DND-41 (cell line): Measurements from ENCODE around the gene CCBE1.

Source experiments
- ATAC-seq: fragments of 200-7000 bp; cut with Tn5 transposase; 3 replicates; pipeline ENCODE4 v1.9.1; 2021; ENCODE audit warnings: low read depth; ENCODE audit not compliant: insufficient read depth
- DNase-seq: peaks from one replicate; pipeline ENCODE4 v3.0.0-alpha.2; 2020
- H2AFZ ChIP-seq: 2 replicates; pipeline ENCODE4 v1.6.0; 2012; ENCODE audit warnings: low read depth, low read length
- H3K27ac ChIP-seq: 2 replicates; pipeline ENCODE4 v1.5.1; 2012; ENCODE audit warnings: low read length, inconsistent platforms
- H3K27me3 ChIP-seq: fragments of 200-600 bp; sonication (generic); 2 replicates; pipeline ENCODE4 v1.6.0; 2012; ENCODE audit warnings: low read length, mild to moderate bottlenecking, inconsistent platforms; ENCODE audit not compliant: insufficient read depth, poor library complexity
- H3K36me3 ChIP-seq: 2 replicates; pipeline ENCODE4 v1.5.1; 2012; ENCODE audit warnings: low read length, inconsistent platforms; ENCODE audit not compliant: insufficient read depth
- H3K4me1 ChIP-seq: 2 replicates; pipeline ENCODE4 v1.5.1; 2012; ENCODE audit warnings: mild to moderate bottlenecking, low read length; ENCODE audit not compliant: insufficient read depth
- H3K4me2 ChIP-seq: 2 replicates; pipeline ENCODE4 v1.6.0; 2012; ENCODE audit warnings: mild to moderate bottlenecking, moderate library complexity, low read length, inconsistent platforms; ENCODE audit not compliant: insufficient read depth
- H3K4me3 ChIP-seq, 2 experiments: fragments of 200-600 bp in 1 of 2; shearing (Covaris generic) in 1 of 2; 2 replicates each; pipeline ENCODE4 v1.5.1; 2012 to 2016; ENCODE audit warnings: inconsistent platforms in 2 of 2, low read length in 2 of 2, mild to moderate bottlenecking in 2 of 2, low read depth in 1 of 2, moderate library complexity in 1 of 2
- H3K79me2 ChIP-seq: 2 replicates; pipeline ENCODE4 v1.6.0; 2012; ENCODE audit warnings: low read length, inconsistent platforms; ENCODE audit not compliant: insufficient read depth
- H3K9ac ChIP-seq: 2 replicates; pipeline ENCODE4 v1.6.0; 2012; ENCODE audit warnings: low read depth, mild to moderate bottlenecking, inconsistent platforms, low read length, moderate library complexity
- H3K9me3 ChIP-seq: 2 replicates; pipeline ENCODE4 v1.5.1; 2012; ENCODE audit warnings: low read length, moderate library complexity, mild to moderate bottlenecking, inconsistent platforms; ENCODE audit not compliant: insufficient read depth, severe bottlenecking
- H4K20me1 ChIP-seq: 2 replicates; pipeline ENCODE4 v1.6.0; 2012; ENCODE audit warnings: low read length; ENCODE audit not compliant: insufficient read depth
- EZH2 ChIP-seq: IDR thresholded peaks from 3 replicates; pipeline ENCODE4 v1.6.1; 2012; ENCODE audit warnings: borderline replicate concordance, low read depth, mild to moderate bottlenecking, moderate library complexity, low read length, inconsistent platforms; ENCODE audit not compliant: severe bottlenecking
- TF ChIP-seq, protein P1 (sequence below): IDR thresholded peaks from 2 replicates; pipeline ENCODE4 v1.5.1; 2012; ENCODE audit warnings: borderline replicate concordance, low read length, moderate library complexity, mild to moderate bottlenecking; ENCODE audit not compliant: poor library complexity, severe bottlenecking; ENCODE audit errors: extremely low read depth

The CCBE1 gene

DNA sequence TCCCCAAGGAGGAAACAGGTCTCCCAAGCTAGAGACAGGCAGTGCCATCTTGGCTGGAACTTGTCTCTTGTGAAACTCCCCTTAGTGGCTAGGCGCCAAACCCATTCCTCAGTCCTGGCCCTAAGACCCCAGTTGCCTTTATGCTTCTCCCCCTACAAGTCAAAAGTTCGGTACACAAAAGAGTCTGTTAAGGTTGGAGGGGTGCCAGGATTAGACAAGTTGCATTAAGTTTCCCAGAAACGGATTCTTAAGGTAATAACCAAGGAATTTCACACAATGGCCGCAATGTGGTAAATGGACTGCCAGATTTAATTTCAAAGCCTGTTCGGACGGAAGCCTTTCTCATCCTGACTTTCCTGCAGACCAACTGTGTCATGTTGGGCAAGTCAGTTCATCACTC, 80.7 kb downstream of the CCBE1 start:
- Histone ChIP-seq H3K27me3 (no peaks in the 10 kb centered on the region), H3K79me2 (no peaks in the 10 kb centered on the region), H3K4me2 (no peak overlapping the region), H3K36me3 (no peaks in the 10 kb centered on the region), H4K20me1 (no peaks in the 10 kb centered on the region), H3K9me3 (no peaks in the 10 kb centered on the region), H2AFZ (no peak overlapping the region), H3K27ac (no peak overlapping the region), H3K9ac (no peak overlapping the region), H3K4me3 (no peak overlapping the region), H3K4me1 (peaks cover 16% of the 10 kb centered on the region)
- DNase-seq (no peak), ATAC-seq (no peak)
- no peak for TF ChIP-seq EZH2
- TF ChIP-seq, protein P1, sequence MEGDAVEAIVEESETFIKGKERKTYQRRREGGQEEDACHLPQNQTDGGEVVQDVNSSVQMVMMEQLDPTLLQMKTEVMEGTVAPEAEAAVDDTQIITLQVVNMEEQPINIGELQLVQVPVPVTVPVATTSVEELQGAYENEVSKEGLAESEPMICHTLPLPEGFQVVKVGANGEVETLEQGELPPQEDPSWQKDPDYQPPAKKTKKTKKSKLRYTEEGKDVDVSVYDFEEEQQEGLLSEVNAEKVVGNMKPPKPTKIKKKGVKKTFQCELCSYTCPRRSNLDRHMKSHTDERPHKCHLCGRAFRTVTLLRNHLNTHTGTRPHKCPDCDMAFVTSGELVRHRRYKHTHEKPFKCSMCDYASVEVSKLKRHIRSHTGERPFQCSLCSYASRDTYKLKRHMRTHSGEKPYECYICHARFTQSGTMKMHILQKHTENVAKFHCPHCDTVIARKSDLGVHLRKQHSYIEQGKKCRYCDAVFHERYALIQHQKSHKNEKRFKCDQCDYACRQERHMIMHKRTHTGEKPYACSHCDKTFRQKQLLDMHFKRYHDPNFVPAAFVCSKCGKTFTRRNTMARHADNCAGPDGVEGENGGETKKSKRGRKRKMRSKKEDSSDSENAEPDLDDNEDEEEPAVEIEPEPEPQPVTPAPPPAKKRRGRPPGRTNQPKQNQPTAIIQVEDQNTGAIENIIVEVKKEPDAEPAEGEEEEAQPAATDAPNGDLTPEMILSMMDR, result no peak

DNA sequence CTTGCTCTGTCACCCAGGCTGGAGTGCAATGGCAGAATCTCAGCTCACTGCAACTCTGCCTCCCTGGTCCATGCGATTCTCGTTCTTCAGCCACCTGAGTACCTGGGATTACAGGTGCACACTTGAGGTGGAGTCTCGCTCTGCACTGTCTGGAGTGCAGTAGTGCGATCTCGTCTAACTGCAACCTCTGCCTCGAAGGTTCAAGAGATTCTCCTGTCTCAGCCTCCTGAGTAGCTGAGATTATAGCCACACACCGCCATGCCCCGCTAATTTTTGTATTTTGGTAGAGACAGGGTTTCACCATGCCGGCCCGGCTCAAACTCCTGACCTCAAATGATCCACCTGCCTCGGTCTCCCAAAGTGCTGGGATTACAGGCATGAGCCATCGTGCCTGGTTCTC, 83.3 kb downstream of the CCBE1 start:
- TF ChIP-seq, protein P1, result no peak
- TF ChIP-seq EZH2, result no peak
- no peaks in the 10 kb centered on the region for H4K20me1 ChIP-seq
- H3K9ac ChIP-seq, result no peak overlapping the region
- peaks cover 21% of the 10 kb centered on the region for H3K4me1 ChIP-seq
- DNase-seq (no peak), ATAC-seq (no peak)
- no peaks in the 10 kb centered on the region for H3K9me3 ChIP-seq
- H3K27ac ChIP-seq, result no peak overlapping the region
- H3K79me2 ChIP-seq, result no peaks in the 10 kb centered on the region
- H2AFZ ChIP-seq, result no peak overlapping the region
- no peak overlapping the region for H3K4me2 ChIP-seq
- no peaks in the 10 kb centered on the region for H3K27me3 ChIP-seq
- H3K36me3 ChIP-seq, result no peaks in the 10 kb centered on the region
- H3K4me3 ChIP-seq, result no peak overlapping the region

DNA sequence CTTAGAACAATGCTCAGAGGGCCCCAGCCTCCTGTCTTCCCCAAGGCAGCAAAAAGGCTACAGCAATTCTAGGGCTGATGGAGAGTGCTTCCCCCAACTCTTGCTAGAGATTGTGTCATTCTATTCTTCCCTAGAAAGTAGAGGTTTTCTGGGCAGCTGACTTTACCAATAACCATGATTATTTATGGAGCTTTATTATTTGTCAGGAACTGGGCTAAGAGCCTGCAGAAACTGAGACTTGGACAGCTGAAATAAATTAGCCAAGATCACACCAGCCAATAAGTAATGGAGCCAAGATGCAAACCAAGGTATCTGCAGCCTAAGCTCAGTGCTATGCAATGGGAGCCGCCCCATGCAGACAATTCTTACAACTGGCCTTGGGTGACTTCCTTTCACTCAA, 84.8 kb downstream of the CCBE1 start:
- Histone ChIP-seq H3K27ac (no peak overlapping the region), H3K36me3 (no peaks in the 10 kb centered on the region), H3K4me1 (peaks cover 21% of the 10 kb centered on the region), H3K9me3 (no peaks in the 10 kb centered on the region), H3K4me3 (no peak overlapping the region), H4K20me1 (no peaks in the 10 kb centered on the region), H3K4me2 (no peak overlapping the region), H3K27me3 (no peaks in the 10 kb centered on the region), H3K79me2 (no peaks in the 10 kb centered on the region), H3K9ac (no peak overlapping the region), H2AFZ (no peak overlapping the region)
- ATAC-seq, result no peak
- no peak for DNase-seq
- no peak for TF ChIP-seq EZH2
- TF ChIP-seq, protein P1, result no peak

DNA sequence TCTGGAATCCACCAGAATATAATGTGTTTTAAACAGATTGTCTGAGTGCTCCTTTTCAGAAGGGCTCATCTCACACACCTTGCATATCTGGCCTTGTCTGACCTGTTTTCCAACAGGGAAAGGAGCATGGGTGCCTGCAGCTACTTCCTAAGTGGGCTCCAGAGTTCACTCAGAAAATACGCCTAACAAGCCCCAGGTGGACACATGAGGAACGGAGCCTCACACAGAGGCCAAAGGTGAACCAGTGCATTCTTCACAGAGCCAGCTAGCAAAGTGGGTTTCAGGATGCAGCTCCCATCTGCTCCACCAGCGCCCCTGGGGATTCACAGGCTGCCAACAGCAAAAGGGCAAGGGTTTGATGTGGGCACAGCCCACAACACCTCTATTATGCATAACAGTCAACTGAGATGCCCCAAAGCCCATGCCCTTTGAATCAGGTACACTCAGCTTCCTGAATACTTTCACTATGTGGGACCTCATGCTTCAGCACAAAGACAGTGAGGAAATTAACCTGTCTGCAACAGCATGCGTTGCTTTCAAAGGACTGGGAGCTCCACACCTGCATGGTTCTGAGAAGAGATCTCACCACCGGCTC, 86.6 kb downstream of the CCBE1 start:
- H3K79me2 ChIP-seq, result no peaks in the 10 kb centered on the region

More for the DNA sequence above, 86.6 kb downstream of the CCBE1 start:
- 0 out of 2 replicates have a peak overlapping the region, but pooled peaks have one; percentile 3 for H3K4me2 ChIP-seq
- no peaks in the 10 kb centered on the region for H3K27me3 ChIP-seq
- H2AFZ ChIP-seq, result no peak overlapping the region
- H3K4me3 ChIP-seq, result no peak overlapping the region
- no peak for TF ChIP-seq EZH2
- TF ChIP-seq, protein P1, result peak; percentile 23
- peak overlapping the region; percentile 16; the same call in 1 of the 2 replicates for H3K27ac ChIP-seq
- no peaks in the 10 kb centered on the region for H4K20me1 ChIP-seq
- ATAC-seq (peak; percentile 95), DNase-seq (peak; percentile 71)
- no peak overlapping the region for H3K9ac ChIP-seq
- no peaks in the 10 kb centered on the region for H3K36me3 ChIP-seq
- H3K4me1 ChIP-seq, result peaks cover 21% of the 10 kb centered on the region
- no peaks in the 10 kb centered on the region for H3K9me3 ChIP-seq
